Retina (tissue), 1 donor: ENCODE measurements around the gene LENEP.
A peak's percentile ranks its signal among the peaks of the same experiment; 100 is the strongest.

Experiments used
- DNase-seq: peaks from one replicate; pipeline ENCODE4 v3.0.0-alpha.2; 2016

Gene LENEP

DNA sequence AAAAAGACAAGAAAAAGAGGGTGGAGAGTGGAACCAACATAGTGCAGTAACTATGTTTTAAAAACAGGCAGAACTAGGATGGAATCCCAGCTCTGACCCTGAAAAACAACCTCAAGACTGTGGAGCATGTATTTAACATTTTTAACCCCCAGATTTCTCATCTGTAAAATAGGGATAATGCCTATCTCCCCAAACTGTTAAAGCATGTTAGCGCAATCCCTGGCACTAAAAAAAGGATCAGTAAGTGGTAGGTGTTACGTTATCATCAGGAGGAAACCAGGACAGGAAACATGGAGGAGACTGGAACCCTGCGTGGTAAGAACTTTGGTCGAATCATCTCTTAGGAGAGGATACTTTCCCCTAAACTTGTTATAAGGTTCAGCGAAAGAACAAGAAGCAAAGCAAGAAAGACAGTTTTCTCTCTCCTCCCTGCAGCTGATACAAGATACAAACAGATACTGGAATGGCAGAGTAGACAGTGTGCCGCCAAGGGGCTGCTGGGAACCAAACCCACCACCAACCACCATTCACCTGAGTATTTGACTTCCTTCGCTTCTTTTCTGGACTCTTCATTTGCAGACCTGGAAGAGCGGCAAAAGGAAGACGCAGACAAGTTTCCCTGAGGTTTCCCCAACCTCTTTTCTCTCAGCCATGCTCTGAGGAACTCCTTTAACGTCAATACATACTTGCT lies 32.8 kb upstream of the LENEP start:
- DNase-seq = no peak

DNA sequence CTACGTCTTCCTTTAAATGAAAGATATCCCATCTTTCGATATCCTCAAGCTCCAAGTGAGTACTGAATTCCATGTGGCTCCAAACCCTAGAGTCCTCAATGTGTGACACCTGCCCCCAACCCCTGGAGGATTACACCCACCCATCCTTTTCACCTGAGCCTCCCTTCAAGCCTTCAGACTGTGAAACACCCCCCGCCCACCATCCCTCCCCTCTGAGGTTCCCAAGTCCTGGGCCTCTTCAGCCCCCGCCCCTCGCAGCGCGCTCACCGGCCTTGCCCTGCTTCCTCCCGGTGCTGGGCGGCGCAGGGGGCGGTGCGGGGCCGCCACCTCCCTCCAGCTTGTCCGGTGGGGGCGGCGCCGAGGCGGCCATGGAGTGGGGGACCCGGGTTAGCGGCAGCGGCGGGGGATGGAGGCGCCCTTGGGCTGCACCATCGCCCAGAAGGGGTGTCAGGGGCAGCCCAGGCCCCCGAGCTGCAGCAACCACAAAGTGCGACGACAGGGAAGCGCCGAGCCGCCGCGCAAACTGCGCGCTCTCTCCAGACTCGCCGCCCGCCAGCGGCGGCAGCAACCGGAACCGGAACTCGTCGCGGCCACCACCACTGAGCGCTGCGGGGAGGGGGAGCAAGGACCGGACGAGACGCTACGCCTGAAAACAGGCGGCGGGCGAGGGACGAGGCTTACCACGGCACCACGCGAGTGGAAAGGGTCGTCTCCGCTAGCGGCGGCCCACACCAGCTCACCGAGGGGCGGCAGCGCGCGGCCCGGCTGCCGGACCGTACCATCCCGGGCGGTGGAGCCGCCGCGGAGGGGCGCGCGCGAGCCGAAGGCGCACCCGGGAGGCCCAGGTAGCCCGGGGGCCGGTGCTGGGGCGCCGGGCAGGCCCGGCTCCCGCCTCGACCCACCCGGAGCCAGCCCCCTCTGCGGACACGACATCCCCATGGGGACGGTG lies 31.9 kb upstream of the LENEP start, which contains the start of gene PYGO2:
Gene PYGO2, minus strand, starts transcription at position 576 of the 949 bp plus-strand sequence. Its CDS starts 206 bp downstream, at position 370.
- peak; percentile 94 for DNase-seq

DNA sequence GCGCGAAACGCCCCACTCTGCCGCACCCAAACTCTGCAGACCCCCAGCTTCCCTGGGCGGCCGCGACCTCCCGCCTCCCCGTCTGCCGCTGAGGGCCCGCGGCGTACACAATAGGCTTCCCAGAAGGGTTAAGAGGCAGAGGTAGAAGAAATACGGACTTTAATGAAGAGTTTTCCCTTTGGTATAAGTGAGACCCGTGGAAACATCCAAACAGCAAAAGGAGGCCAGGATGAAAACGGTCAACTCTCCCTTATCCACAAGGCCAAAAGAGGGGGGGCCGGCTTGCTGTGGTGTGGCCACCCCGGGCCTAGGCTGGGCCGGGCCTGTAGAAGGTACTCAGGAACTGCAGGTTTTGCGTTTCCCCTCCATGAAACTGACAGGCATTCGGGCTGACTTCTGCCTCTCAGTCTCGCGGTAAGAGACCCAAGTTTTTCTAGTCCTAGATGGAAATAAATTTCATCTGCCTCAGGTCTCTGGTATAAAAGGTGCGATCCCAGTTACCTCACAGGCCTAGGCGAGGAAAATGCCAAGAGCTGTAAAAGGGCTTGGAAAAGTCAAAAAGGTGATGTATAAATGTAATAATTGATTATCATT lies 31.1 kb upstream of the LENEP start:
- DNase-seq = no peak

DNA sequence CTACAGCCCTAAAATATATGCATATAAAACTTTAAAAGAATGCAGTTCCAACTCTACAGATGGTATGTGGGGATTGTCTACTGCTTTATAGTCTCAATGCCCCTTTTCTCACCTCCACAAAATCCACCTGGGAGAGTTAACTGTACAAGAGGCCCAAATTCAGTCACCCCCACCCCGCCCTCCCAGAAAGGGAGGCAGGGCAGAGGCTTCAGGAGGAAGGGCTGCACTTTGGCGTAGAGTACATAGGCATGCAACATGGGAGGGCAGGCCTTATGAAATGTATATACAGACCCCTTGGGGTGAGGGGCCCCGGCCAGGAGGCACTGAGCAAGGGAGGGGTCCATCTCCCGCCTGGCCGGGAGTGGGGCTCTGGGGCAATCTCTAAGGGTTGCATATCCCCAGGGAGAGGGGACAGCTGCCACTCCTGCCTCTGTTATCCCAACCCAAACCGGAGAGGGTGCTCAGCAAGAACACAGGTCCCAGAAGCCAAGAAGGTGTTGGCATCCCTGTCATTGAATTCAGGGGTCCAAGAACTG lies 30.5 kb upstream of the LENEP start:
- DNase-seq = no peak

DNA sequence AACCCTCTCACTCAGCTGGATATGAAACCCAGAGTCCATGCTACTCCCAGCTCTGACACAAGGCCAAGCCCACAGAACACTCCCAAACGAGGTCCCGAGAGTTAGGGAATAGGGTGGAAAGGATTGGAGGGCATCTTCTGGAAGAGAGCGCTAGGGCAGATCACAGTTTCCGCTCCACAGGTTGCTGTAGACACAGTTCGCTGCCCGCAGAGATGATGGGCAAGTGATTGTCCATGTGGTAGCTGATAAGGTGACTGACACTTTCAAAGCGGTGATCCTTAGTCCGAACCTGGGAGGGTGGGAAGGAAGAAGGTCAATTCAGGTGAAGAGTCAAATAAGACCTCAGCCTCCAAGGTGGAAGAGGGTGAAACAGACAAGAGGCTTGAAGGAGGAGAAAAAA lies 29.7 kb upstream of the LENEP start:
- no peak for DNase-seq

DNA sequence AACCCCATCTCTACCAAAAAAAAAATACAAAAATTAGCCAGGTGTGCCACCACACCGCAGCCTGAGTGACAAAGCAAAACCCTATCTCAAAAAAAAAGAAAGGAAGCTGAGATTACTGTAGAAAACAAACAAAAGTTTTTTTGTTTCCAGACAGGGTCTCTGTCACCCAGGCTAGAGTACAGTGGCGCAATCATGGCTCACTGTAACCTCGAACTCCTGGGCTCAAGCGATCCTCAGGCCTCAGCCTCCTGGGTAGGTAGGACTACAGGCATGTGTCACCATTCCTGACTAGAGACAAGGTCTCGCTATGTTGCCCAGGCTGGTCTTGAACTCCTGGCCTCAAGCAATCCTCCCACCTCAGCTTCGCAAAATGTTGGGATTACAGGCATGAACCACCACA lies 29.0 kb upstream of the LENEP start:
- no peak for DNase-seq

DNA sequence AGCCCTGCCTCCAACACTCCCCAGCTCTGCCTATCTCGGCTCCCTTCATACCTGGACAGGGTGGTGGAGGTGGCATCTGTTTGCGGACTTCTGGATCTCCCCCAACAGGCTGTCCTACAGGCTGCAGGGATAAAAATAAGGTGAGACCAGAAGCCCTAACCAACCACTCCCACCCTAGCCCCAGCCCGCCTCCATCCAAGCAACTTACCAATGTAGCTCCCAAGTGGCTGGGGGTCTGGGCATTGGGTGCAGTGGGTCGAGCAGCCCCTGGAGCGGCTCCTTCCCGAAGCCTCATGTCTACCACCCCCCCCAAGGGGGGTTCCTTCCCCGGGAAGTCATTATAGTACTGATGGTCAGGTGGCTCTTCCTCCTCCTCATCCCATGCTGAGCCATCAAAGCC lies 27.3 kb upstream of the LENEP start:
- no peak for DNase-seq

DNA sequence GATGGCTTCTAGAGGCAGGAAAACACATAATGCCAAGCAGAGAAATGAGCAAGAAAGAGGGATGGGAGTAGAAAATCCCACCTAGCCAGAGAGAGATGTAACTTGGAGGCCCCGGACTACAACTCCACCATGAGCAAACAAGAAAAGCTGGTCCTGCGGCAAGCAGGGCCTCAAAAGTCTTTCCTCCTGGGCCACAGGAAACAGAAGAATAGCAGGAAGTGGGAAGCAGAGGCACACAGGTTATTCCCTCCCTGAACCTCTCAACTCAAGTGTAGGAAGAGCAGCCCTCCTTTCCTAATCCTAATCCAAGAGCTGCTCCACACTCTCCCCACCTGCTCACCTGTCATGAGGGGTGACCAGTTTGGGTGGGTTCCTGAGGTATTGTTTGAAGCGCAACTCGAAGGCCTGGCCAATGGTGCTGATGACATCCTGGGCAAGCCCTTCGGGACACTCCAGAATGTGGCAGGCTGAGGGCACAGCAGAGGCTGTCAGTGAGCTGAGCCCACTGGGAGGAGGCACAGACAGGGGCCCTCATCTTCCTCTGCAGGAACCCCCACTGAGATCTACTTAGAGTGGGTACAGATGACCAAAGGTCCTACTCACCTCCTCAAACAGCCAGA lies 25.9 kb upstream of the LENEP start:
- no peak for DNase-seq

DNA sequence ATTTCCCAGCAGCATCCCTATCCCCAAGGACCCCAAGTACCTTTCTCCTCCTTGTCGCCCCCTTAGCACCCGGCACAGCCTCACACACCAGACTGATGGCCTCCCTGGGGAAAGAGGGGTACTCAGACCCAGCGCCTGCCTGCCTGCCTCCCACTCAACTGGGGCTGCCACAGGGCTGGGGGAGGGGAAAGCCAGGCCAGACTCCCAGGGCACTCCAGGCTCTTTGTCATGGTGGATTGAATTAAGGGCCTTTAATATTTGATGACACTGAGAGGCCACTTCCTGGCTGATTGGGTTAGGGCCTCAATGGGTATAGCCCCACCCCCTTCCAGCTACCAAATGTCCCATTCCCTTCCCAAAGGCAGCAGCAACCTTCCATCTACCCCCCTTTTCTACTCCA lies 24.7 kb upstream of the LENEP start:
- peak; percentile 53 for DNase-seq

DNA sequence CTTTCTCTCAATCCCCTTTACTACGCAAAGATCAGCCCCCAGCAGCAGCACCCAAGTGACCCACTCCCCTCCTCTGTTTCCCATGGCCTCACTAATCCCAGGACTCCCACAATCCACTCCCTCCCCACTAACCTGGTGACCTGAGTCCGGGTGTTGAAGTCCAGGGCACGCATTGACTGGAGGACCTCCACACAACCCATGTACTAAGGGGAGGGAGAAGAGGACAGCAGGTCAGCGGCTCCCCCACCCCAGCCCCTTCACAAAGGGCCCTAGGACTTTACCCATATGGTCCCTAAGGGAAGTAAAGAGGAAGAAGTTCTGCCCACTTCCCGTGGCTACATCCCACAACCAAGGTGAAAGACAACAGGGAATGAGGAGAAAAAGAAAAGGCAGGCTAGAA lies 24.1 kb upstream of the LENEP start:
- DNase-seq = no peak

DNA sequence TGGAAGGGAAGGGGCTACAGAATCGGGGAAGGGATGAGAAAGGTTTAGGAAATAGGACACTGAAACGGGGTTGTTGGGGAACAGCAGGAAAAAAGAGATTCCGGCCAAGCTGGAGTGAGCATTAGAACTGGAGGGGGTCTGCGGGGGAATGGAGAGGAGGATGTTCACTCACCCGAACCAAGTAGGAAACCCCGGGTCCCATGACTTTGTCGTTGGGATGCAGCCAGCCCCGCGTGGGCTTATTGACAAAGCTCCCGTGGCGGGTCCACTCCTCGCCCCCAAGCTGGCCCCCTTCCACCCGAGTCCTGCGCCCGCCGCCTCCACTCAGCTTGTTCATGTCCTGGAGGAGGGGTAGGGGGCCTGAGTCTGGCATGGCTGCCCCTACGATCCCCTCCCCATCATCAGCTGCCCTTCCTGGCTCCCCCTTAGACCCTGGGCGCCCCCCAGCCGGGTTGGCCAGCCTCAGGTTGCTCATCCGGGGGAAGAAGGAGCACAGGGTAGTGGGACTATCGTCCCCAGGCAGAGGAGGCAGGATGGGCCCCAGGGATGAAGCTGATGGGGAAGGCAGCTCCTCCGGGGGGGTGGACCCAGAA lies 23.4 kb upstream of the LENEP start:
- no peak for DNase-seq

DNA sequence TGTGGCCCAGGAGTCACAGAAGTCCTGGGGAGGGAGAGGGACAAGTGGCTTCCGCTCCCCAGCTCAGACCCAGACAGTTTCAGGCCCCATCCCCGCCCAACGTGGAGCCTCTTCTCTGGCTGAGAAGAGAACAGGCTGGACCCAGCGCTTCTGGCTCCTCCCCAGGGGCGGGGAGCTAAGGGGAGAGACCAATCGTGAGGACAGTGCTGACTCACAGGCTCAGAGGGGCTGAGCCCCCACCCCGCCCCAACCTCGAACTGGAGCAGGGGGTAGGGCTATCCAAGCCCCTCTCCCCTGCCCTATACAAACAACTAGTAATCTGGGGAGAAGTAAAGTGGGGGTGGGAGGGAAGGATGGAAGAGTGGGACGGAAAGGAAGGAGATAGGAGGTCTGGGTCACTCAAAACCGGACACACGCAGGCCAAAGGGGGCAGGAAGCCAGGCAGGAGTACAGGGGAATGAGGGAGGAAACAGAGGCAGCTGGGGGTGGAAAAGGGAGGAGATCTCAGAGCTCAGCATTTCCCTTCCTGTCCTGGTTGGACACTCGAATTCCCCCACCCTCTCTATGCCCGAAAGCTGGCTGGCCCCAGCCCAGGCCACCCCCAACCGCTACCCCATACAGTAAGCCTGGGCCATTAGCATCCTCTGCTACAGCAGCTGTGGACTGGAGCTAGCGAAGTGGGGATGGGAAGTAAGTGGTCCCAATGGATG lies 22.6 kb upstream of the LENEP start, which contains the start of gene SHC1:
Gene SHC1, minus strand, starts transcription at position 117 of the 710 bp plus-strand sequence. CDS start 221 bp downstream, outside the sequence.
- DNase-seq = peak; percentile 84

DNA sequence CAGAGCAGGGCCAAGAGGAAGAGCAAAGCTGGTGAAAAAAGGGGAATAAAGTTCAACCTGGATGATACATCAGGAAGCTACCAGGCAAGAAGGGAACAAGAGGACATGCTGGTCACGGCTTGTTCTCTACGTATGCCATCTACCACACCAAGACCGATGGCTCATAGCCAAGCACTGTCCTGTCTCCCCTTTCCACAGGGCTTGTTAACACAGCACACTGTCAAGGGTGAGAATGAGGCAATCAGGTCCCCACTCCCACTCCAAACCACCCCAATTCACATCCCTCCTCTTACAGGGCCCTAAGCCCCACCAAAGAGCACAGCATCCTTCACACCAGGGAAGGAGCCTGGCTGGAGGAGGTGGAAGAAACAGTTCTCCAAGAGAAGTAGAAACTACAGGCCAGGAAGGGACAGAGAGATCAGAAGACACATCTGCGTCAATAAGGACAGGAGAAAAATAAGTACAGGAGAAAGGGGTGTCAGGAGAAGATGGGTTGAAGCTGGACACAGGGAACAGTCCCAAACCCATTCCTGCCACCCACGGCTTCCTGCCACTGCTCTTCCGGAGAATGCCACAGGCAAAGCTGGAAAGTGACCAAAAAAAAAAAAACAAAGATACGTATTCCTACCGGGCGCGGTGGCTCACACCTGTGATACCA lies 21.9 kb upstream of the LENEP start:
- DNase-seq = no peak

DNA sequence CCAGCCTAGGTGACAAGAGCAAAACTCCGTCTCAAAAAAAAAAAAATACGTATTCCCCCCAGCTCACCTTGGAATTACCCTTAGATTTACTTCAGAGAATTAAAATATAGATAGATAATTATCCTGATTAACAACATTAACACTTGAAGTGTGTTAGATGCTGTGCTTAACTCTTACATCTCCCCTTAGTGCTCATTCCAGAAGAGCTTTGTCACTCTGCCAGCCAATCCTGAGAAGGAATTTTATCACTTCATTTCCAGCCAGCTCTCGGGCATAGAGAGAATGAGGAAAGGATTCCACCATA lies 21.2 kb upstream of the LENEP start:
- no peak for DNase-seq

DNA sequence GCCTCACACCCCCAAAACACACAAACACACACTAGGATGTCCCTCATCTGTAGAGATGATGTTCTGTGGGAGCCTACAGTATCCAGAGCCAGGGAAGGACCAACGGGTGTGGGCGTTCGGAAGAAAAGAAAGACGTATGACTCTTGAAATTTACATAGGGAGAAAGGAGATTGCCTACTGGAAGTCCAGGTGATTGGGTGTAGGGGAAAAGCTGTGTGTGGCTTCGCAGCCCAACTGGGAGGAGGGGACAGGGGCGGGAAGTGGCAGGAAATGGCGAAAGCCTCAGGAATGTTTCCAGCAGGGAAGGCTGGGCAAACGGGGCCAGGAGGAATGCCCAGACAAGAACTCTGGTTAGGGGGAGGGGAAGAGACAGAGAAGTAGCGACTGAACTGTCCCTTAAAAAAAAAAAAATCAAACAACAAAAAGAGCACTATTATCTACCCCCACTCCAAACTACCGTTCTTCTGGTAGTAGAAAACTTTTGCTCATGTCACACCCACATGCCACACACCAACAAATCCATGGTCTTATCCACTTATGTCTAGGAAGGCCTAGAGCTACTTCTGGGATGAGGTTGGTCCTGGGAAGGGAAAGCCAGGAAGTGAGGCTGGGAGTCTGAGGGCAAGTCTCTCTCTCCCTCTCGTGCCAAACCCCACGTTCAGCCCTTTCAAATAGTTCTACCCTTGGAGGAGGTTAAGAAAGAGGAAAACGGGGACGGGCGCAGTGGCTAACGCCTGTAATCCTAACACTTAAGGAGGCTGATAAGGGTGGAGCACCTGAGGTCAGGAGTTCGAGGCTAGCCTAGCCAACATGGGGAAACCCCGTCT lies 20.7 kb upstream of the LENEP start:
- DNase-seq = no peak

DNA sequence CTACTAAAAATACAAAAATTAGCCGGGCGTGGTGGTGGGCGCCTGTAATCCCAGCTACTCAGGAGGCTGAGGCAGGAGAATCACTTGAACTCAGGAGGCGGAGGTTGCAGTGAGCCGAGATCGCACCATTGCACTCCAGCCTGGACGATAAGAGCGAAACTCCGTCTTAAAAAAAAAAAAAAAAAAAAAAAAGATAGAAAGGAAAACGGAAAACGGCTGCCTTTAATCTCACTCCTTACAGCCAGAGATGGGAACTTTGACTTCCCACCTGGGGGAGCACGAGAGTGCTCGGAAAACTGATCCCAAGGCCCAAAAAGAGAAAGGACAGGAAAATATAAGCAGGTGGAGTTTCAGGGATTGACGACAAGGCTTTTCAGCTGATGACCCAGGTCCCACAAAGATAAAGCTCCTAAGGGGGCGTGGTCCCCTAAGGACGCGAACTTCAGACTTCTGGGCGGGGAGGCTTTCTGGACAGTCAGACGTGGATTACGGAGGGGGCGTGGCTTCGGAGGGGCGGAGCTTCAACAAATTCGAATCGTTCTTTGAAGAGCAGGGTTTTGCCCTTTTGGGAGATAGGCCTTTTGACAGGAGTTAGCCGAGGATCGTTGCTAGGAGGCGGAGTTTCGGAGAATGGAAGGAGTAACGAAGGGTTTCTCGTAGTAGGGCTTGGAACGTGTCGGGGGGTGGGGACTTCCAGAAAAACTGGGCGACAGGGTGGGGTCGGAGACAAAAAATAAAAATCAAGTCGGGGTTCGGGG lies 19.9 kb upstream of the LENEP start:
- peak; percentile 91 for DNase-seq

DNA sequence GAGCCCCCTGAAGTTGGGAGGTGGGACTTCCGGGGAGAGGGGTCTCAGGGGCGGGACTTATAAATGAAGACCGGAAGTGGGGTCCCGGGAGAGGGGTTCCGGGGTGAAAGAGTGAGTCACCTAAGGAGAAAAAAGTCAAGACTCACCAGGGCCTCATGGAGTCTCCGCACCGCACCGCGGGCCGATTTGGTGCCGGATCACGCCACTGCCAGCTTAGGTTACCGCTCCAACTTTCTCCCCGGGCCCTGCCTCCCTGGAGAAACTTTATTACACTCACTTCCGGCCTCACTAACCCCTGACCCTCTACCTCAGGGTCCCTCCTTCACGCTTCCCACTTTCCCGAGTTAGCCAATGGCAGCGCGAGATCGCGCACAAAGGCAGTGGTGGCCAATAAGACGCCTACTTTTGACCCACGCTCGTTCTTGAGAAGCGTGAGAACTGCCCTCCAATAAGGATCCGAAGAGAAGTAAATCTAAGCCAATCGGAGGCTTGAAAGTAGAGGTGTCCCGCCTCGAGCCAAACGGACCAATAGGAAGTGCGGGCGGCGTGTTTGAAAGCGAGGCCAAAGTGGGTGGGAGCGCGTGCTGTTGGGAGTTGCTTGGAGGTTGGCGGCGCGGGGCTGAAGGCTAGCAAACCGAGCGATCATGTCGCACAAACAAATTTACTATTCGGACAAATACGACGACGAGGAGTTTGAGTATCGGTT lies 19.1 kb upstream of the LENEP start, which contains the start of gene CKS1B:
Gene CKS1B, plus strand, starts transcription at position 580 of the 706 bp plus-strand sequence. Its CDS starts 65 bp downstream, at position 645.
- peak; percentile 100 for DNase-seq

DNA sequence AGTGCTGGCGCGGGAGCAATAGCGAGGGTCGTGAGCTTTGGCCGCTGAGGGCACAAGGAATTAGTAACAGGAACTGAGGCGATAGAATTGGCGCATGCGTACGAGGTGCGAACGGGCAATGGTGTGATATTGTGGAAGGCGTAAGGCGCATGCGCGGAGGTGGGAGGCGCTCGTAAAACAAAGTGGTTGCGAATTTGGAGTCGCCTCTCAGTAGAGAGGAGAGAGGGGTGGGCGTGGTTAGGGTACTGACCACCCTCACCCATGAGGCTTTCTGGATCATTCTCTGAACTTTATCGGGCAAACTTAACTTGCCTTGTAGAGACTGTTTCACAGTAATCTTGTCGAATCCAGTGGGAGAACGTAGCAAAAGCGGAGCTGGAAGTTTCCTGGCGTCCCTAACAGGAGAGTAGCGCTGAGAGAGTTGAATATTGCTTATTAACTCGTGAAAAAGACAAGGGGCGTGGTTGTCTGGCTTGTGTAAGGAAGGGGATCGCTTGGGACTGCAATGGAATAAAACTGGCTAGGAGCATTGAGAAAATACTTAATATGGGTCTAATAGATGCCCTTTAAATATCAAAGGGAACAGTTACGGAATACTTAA lies 18.5 kb upstream of the LENEP start:
- no peak for DNase-seq
